ENCODE data around the gene MCM3.

The MCM3 gene

DNA sequence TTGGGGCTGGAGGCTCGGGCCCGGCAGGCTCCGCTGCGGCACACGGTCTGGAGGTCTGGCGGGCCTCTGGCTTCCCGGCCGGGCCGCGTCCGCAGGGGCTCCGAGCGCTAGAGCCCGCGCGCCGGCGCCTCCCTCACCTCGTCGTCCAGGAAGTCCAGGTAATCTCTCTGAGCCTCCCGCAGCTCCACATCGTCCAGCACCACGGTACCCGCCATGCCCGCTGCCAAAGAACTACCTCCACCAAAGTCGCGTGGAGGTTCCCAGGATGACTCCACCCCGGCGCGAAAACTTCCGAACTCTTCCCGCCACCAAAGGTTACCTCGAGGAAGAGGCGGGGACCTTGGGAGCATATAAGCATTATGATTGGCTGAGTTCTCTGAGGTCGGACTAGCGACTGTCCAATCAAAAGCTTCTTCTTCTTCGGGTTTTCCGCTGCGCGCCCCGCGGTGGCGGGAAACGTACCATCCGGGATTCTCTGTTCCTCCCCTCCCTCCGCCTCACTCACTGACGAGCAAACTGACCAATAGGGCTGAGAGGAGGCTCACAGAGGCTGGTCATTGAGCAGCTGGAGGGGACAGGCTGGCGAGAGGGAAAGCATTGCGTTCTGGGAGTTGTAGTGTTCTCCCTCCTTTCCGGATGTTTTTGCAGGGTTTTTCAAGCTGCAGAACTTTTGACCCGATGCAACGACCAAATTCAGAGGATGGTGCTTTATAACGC, at the start of gene MCM3:
MCM3 (minus strand) TSS at position 283 of the 717 bp plus-strand sequence; CDS start at position 215, 68 bp downstream.
- peak; percentile 89 to 93 for DNase-seq (ENCODE audit: low read depth in 2 of 2)

DNA sequence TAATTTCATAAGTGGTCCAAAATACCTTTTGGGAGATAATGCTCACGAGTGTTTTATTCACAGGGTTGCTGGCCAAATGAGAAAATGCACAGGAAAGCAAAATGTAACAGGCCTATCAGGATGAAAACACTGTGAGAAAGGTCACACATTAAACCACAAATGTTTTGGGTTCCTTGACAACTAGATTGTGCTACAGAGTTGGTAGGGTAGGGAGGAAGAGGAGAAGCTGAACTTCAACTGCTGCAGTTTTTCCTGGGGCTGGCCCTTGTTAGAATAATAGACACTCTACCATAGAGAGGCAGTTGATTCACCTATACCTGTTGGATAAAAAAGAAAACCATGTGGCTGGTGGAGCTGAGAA, 49.3 kb upstream of the MCM3 start:
- no peak for DNase-seq (ENCODE audit: low read depth in 2 of 2)

GRCh38 chr6:52331793-52332457, 47.4 kb upstream of the MCM3 start:
- no peak for DNase-seq (ENCODE audit: low read depth in 2 of 2)

GRCh38 chr6:52330470-52330869, 45.9 kb upstream of the MCM3 start:
- DNase-seq (ENCODE audit: low read depth in 2 of 2) = no peak

DNA sequence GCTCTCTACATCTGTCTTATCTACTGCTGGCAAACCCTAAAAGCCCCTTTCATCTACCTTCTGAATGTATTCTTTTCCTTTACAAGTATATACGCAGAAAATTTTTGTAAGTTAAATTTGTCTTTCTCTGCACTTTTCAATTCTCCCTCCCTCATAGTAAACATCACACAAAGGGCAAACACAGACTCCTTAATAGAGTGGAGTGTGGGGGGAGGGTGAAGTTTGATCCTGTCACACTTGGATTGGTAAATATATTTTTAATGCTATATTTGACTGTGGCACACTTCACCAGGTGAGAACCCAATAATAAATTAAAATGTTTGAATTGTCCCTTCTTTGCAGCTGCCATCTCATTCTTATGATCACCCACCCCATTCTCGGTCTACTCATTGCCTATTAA, 44.2 kb upstream of the MCM3 start:
- DNase-seq (ENCODE audit: low read depth in 2 of 2) = no peak

- no peak for DNase-seq (ENCODE audit: low read depth in 2 of 2)
These were observed 43.7 kb upstream of the MCM3 start for GRCh38 chr6:52328303-52328662.

- DNase-seq (ENCODE audit: low read depth in 2 of 2) = no peak
These were observed 42.2 kb upstream of the MCM3 start for GRCh38 chr6:52326540-52327364.

DNA sequence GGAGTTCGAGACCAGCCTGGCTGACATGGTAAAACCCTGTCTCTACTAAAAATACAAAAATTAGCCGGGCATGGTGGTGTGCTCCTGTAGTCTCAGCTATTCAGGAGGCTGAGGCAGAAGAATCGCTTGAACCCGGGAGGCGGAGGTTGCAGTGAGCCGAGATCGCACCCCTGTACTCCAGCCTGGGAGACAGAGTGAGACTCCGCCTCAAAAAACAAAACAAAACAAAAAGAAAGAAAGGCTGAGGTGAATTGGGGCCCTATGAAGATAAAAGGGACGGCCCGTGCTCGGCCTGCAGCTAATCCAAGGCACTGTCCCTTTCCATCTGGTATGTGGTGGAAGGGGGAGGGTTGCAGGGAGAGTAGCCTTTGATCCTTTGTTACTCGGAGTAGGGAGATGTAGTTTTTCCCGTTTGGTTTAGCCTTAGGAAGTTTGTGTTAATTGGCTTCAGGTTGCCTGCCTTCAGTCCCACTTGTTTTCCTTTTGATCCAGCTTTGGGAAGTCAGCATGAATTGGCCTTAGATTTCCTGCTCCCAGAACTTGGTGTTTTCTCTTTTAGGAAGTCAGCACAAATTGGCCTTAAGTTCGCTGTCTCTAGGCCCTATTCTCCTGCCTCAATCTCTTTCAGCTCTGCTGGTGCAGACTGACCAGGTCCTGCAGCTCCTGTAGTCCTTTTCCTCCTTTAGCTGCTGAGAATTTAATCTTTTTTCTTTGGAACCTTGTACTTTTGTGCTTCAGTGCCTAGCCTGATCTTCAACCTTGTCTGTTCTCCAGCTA, 41.3 kb upstream of the MCM3 start:
- no peak for DNase-seq (ENCODE audit: low read depth in 2 of 2)

- DNase-seq (ENCODE audit: low read depth in 2 of 2) = no peak
These were observed 39.6 kb upstream of the MCM3 start for GRCh38 chr6:52324189-52324588.

- DNase-seq (ENCODE audit: low read depth in 2 of 2) = no peak
These were observed 33.5 kb upstream of the MCM3 start for GRCh38 chr6:52317841-52318581.

- no peak for DNase-seq (ENCODE audit: low read depth in 2 of 2)
These were observed 32.7 kb upstream of the MCM3 start for GRCh38 chr6:52317211-52317610.

- no peak for DNase-seq (ENCODE audit: low read depth in 2 of 2)
These were observed 30.2 kb upstream of the MCM3 start for GRCh38 chr6:52314752-52315151.

DNA sequence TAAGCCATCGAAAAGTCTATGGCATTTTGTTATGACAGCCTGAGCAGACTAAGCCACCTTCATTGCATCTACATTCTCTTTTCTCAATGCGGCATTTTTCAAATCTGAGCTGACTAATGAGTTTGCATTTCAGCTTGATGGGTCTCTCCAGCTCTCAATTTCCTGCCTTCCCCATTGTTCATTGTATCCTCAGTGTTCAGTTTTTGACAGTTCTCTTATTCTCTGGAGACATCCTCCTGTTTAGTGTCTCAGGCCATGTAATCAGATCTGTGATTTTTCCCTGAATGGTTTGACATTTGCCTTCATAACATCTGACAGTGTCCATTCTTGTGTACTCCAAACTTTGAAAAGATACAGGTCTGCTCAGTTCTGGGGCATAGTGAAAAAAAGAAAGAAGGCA, 27.9 kb upstream of the MCM3 start:
- no peak for DNase-seq (ENCODE audit: low read depth in 2 of 2)

DNA sequence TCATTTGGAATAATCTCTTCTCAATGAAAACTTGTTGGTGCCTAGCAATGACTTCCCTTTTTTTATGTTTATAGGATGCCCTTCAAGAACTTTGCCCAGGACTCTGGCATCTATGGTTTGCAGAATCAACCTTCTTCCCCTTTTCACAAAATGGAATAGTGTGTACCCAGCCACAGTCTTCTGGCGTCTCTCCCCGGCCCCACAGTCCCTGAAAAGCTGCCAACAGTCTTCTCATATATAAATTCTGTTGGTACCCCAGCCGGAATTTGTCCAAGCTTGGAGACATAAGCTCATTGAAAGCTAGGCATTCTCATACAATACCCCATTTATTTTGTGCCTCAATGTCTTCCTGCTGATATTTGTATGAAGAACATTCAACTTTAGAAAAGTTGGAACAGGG, 26.4 kb upstream of the MCM3 start:
- no peak for DNase-seq (ENCODE audit: low read depth in 2 of 2)

- DNase-seq (ENCODE audit: low read depth in 2 of 2) = no peak
These were observed 23.4 kb upstream of the MCM3 start for GRCh38 chr6:52307900-52308372.

DNA sequence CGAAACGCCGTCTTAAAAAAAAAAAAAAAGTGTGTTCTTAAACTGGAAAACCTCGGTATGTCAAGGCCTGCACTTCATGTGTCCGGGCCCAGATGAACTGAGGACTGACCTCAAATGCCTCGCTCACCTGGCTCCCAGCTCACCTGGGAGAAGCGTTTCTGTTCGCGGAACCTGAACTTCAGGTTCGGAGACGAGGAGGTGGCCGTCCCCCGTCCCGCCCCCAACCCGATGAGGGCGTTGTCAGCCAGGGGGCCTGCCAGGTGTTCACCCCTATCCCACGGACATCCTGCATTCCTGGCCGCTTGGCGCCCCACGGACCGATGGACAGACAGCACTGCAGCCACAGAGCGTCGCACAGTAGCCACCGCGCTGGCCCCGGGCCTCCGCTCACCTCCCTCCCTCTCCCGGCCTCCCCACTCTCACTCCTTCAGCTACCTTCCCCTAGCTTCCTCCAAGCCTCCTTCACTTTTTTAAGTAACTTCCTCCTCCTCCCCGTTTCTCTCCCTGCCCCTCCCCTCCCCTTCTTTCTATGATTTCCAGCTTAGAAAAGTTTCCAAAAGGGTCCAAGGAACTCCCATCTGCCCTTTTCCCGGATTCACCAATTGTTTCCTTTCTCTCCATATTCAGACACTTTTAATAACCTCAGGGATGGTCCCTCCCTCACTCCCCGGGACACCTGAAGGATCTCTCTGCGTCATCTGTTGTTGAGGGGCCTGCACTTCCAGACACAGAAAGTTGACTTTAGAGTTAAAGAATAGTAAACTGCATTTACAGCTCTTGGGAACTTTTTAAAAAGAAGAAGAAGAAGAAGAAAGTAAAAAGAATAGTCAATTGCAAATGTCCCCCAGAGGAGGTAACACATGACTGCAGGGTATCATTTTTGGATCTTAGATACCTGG, 22.7 kb upstream of the MCM3 start:
- no peak for DNase-seq (ENCODE audit: low read depth in 2 of 2)

DNA sequence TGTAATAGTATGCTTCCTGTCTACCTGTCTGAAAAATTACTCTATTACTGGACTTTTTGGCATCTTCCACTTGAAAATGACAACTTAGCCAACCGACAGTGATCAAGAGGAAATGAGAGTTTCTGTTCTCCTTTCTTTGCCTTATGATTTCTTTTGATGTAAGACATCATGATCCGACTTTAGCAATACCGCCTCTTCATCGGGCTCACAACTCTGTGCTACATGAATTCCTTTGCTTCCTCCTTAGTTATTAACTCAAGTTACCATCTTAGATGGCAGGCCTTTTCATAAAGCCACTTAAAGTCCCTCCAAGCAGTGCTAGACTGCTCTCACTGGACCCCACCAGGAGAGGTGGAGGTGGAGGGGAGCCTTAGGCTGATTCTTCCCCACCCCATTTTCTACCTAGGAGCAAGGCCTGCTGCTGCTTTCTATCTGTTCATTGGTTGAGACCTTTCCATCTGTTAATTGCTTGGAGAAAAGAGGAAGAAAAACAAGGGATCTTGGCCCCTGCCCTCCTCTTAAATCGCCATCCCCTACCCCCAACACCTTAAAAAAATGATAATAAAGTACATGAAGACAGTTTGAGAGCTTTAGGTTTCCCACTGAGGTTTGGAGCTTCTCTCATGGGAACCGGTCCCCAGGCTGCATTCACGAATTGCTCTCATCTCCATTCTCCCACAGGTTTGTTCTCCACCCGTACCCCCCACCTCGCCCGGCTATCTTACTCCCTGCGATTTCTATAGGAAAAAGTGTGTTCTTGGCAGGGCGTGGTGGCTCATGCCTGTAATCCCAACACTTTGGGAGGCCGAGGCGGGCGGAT, 21.6 kb upstream of the MCM3 start:
- DNase-seq (ENCODE audit: low read depth in 2 of 2) = no peak

DNA sequence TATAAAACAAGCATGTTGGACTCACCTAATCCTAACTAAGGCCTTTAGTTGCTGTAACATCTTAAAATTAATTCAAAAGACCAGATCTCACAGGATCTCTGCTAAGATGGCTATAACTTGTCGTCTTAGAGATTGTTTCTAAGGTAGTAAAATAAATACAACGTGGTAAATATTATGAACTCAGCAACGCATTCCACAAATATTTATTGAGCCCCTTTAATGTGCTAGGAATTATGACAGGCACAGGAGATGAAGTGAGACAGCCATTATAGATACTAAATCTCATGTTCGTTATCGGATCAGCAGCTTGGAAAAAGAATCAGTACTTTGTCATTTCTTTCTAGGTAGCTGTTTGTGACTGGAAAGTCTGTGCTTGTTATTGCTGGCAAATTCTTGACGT, 20.9 kb upstream of the MCM3 start:
- no peak for DNase-seq (ENCODE audit: low read depth in 2 of 2)

- DNase-seq (ENCODE audit: low read depth in 2 of 2) = no peak
These were observed 20.4 kb upstream of the MCM3 start for GRCh38 chr6:52304983-52305390.
